K562 (cell line): ENCODE measurements around the gene POLD3. TPM values are rescaled to one million over a fixed set of nuclear protein-coding genes. Genes with fewer than 3 reads are reported as not detected.

ENCODE experiments used
- ATAC-seq: fragments of 200-7000 bp; cut with Tn5 transposase; 3 replicates; pipeline ENCODE4 v1.9.1; 2020; ENCODE audit warnings: moderate library complexity
- BruUV-seq: library from RNA; stranded (reverse); fragments of 400-500 nt; replicated peaks from 2 replicates; lab custom pipeline; 2021; lab: Mats Ljungman, UMichigan
- CTCF ChIA-PET: fragments of 300-600 bp; formaldehyde crosslinking; extraction: SDS; loops from one replicate; lab custom pipeline; 2021; ENCODE audit warnings: low intra/inter-chr PET ratio; lab: Yijun Ruan, JAX
- POLR2A ChIA-PET: fragments of 300-600, 350-650 bp; sonication (Branson Sonifier 250); formaldehyde crosslinking; extraction: SDS; loops from one replicate; lab custom pipeline; 2021; ENCODE audit warnings: antibody characterized with exemption, inconsistent platforms; lab: Yijun Ruan, JAX
- DNase-seq, 4 experiments: peaks; one replicate each; pipeline versions ENCODE4 v3.0.0 to v3.0.0-alpha.2; 2011 to 2018; ENCODE audit warnings: low spot score in 3 of 4, mixed read lengths in 3 of 4; ENCODE audit errors: extremely low read depth in 1 of 4
- FAIRE-seq: peaks from 2 replicates; lab custom pipeline; 2011; peaks lifted over from hg19 to GRCh38; lab: Jason Lieb, UNC
- H2AFZ ChIP-seq: 2 replicates; pipeline ENCODE4 v1.6.0; 2011; ENCODE audit warnings: low read depth, low read length, control low read depth, inconsistent platforms
- H3K27ac ChIP-seq: fragments of 200-600 bp; 3 replicates; pipeline ENCODE4 v1.8.0; 2011; ENCODE audit warnings: low read depth, mild to moderate bottlenecking, control low read depth, inconsistent platforms, low read length, moderate library complexity, mixed read lengths; ENCODE audit errors: extremely low read depth
- H3K27me3 ChIP-seq, 2 experiments: fragments of 300-600 bp in 1 of 2; 2 replicates in 1 of 2; 3 replicates in 1 of 2; pipeline versions ENCODE4 v1.6.0 to v1.8.0; 2011; ENCODE audit warnings: inconsistent platforms in 2 of 2, low read length in 2 of 2, mild to moderate bottlenecking in 1 of 2, mixed read lengths in 1 of 2, moderate library complexity in 1 of 2; ENCODE audit not compliant: control insufficient read depth in 2 of 2, insufficient read depth in 2 of 2
- H3K36me3 ChIP-seq: fragments of 300-600 bp; 3 replicates; pipeline ENCODE4 v1.8.0; 2011; ENCODE audit warnings: mild to moderate bottlenecking, low read length, inconsistent platforms; ENCODE audit not compliant: control insufficient read depth, insufficient read depth
- H3K4me1 ChIP-seq, 2 experiments: fragments of 200-600 bp in 1 of 2; replicated peaks in 1 of 2; 2 replicates in 1 of 2; 3 replicates in 1 of 2; pipeline versions ENCODE4 v1.5.1 to v1.8.0; 2011; ENCODE audit warnings: inconsistent platforms in 2 of 2, low read length in 2 of 2, mild to moderate bottlenecking in 1 of 2, mixed read lengths in 1 of 2, moderate library complexity in 1 of 2; ENCODE audit not compliant: control insufficient read depth in 2 of 2, insufficient read depth in 2 of 2
- H3K4me2 ChIP-seq: 2 replicates; pipeline ENCODE4 v1.6.1; 2011; ENCODE audit warnings: low read length, control low read depth, inconsistent platforms, mixed read lengths; ENCODE audit not compliant: insufficient read depth
- H3K4me3 ChIP-seq: fragments of 200-600 bp; sonication (generic), shearing (Covaris generic); 2 replicates; pipeline ENCODE4 v1.5.1; 2016; ENCODE audit warnings: control low read depth, inconsistent platforms
- H3K79me2 ChIP-seq: fragments of 200-600 bp; 3 replicates; pipeline ENCODE4 v1.8.0; 2011; ENCODE audit warnings: low read length, inconsistent platforms; ENCODE audit not compliant: control insufficient read depth, insufficient read depth
- H3K9ac ChIP-seq, 2 experiments: 2 replicates each; pipeline versions ENCODE4 v1.6.0 to v1.6.1; 2011; ENCODE audit warnings: low read depth in 2 of 2, low read length in 2 of 2, control low read depth in 1 of 2, inconsistent platforms in 1 of 2, mild to moderate bottlenecking in 1 of 2, mixed read lengths in 1 of 2; ENCODE audit not compliant: insufficient read depth in 1 of 2
- H3K9me1 ChIP-seq: one replicate; pipeline ENCODE4 v1.6.0; 2011; ENCODE audit warnings: inconsistent platforms, mild to moderate bottlenecking, low read length, moderate library complexity; ENCODE audit not compliant: control insufficient read depth, insufficient read depth
- H3K9me3 ChIP-seq: replicated peaks from 2 replicates; pipeline ENCODE4 v1.5.1; 2011; ENCODE audit warnings: low read depth, low read length, inconsistent platforms; ENCODE audit not compliant: control insufficient read depth, insufficient read depth
- H4K20me1 ChIP-seq: replicated peaks from 2 replicates; pipeline ENCODE4 v1.6.1; 2011; ENCODE audit warnings: low read length, inconsistent platforms, mixed read lengths; ENCODE audit not compliant: control insufficient read depth, insufficient read depth
- ARID3A ChIP-seq: IDR thresholded peaks from 2 replicates; pipeline ENCODE4 v1.6.1; 2012; ENCODE audit warnings: low read depth, low read length, improper control_type of control experiment, borderline replicate concordance
- CBX3 ChIP-seq, 2 experiments: IDR thresholded peaks; 1 replicate in 1 of 2; 2 replicates in 1 of 2; pipeline ENCODE4 v1.6.1; 2012; ENCODE audit warnings: inconsistent platforms in 2 of 2, low read length in 2 of 2, borderline replicate concordance in 1 of 2, control low read depth in 1 of 2
- RBBP5 ChIP-seq: fragments of 200-600 bp; sonication (generic); IDR thresholded peaks from 2 replicates; pipeline ENCODE4 v1.6.1; 2012; ENCODE audit warnings: borderline replicate concordance, mild to moderate bottlenecking, low read length, control low read depth, inconsistent platforms; ENCODE audit not compliant: insufficient read depth, poor library complexity, severe bottlenecking
- TRIM24 ChIP-seq, 2 experiments: fragments of 450-650 bp; IDR thresholded peaks; 2 replicates each; pipeline ENCODE4 v1.6.1; 2016
- TRIM28 ChIP-seq: fragments of 450-650 bp; IDR thresholded peaks from 2 replicates; pipeline ENCODE4 v1.6.1; 2017
- ZNF316 ChIP-seq: fragments of 450-650 bp; IDR thresholded peaks from 2 replicates; pipeline ENCODE4 v1.6.1; 2016
- ZNF592 ChIP-seq: fragments of 450-650 bp; IDR thresholded peaks from 2 replicates; pipeline ENCODE4 v1.6.1; 2017; ENCODE audit warnings: antibody characterized with exemption, mild to moderate bottlenecking
- WGBS: fragments of 100-300 bp; shearing (Covaris generic); methylation state at CpG from one replicate; pipeline ENCODE4 v1.1.6; 2016; ENCODE audit warnings: low coverage, mixed read lengths; ENCODE audit not compliant: insufficient coverage; ENCODE audit errors: missing lambda C conversion rate; 5-methylcytosine and 5-hydroxymethylcytosine counted together
- in situ Hi-C: fragments of 300-500 bp; cut with MboI; formaldehyde crosslinking; loops from 4 replicates; pipeline ENCODE4 v1.15.0; 2018; ENCODE audit warnings: inconsistent platforms, mixed read lengths
- intact Hi-C: fragments of 100-400 bp; cut with micrococcal nuclease; formaldehyde crosslinking; loops from 2 replicates; pipeline ENCODE4 v1.14.2; 2022
- polyA plus RNA-seq, 8 experiments: library from polyadenylated mRNA; depleted of rRNA in 4 of 8; stranded (reverse) in 5 of 8; unstranded in 3 of 8; fragments of >200 nt; fragmentation: Nextera tagmentation in 2 of 8; fragmentation: Illumina TruSeq in 1 of 8; extraction: Ambion mirVana in 2 of 8; extraction: Trizol in 1 of 8; gene quantifications; 2 replicates each; pipeline versions ENCODE4 v1.2.1 to v1.2.3, GENCODE V29; 2011 to 2014; ENCODE audit warnings: inconsistent platforms in 1 of 8, missing spikeins in 1 of 8
- total RNA-seq, 7 experiments: library from RNA; depleted of rRNA in 6 of 7; stranded (reverse); fragments of >200 nt in 6 of 7; fragmentation: Illumina TruSeq in 2 of 7; extraction: Trizol in 2 of 7; gene quantifications; 2 replicates each; pipeline versions ENCODE4 v1.2.1 to v1.2.3, GENCODE V29; 2011 to 2021; ENCODE audit warnings: low replicate concordance in 1 of 7
- TF ChIP-seq, protein P1 (sequence below): fragments of 250-450 bp; sonication (Bioruptor Pico); IDR thresholded peaks from 2 replicates; pipeline ENCODE4 v1.8.0; 2021; ENCODE audit warnings: moderate library complexity, mild to moderate bottlenecking, inconsistent platforms

POLD3 gene
- total and polyA plus RNA-seq, 9 of the 15 experiments (the other 6 are each of a cell fraction or from before 2014, with no cell fraction given), result 10.6 to 40.1 (median 24.6) TPM

DNA sequence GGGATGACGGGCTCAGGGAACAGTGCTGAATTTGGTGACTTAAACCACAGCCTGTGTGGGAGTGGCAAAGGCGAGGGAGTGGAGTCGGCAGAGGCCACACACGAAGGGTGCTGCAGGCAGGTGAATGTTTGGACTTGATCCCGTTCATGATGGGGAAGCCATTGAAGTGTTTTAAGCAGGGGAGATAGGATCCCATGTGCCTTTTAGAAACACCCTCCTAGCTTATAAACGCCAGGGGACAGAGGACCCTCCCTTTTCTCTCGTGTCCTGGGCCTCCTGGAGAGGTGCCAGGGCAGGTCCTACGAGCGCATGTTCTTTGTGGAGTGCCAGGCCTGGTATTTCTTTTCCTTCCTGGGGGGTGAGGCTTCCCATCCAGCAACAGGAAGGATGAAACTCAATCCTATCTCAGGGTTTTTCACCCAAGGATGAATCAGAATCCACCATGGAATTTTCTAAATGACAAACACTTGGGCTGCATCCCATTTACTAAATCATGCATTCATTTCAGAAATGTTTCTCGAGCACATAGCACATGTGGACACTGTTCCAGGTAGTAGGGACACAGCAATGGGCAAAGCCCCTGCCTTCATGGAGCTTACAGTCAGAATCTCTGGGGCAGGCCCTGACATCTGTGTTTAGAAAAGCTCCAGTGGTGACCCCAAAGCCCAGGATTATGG, 79.3 kb downstream of the POLD3 start:
- H3K4me3 ChIP-seq, result no peak overlapping the region
- 70% methylated on average over 8 of the region's 10 CpGs for WGBS
- FAIRE-seq (no peak), DNase-seq (no peak)
- H3K79me2 ChIP-seq, result no peaks in the 10 kb centered on the region
- no peaks in the 10 kb centered on the region for H3K36me3 ChIP-seq
- no peak for TF ChIP-seq RBBP5
- no peak for TF ChIP-seq ZNF592
- no peak for TF ChIP-seq ARID3A
- peak in 1 of 2 experiments; percentile 32; a peak in 1 of 4 replicates for TF ChIP-seq TRIM24 (IDR thresholded peaks at IDR 0.05)
- peak; percentile 73 for TF ChIP-seq ZNF316
- TF ChIP-seq TRIM28, result peak; percentile 55; the same call in 1 of the 2 replicates
- peak in 1 of 2 experiments; percentile 39; a peak in 1 of 3 replicates for TF ChIP-seq CBX3 (IDR thresholded peaks at IDR 0.05; ENCODE audit: borderline replicate concordance in 1 of 2, low read length in 2 of 2)
- TF ChIP-seq, protein P1, sequence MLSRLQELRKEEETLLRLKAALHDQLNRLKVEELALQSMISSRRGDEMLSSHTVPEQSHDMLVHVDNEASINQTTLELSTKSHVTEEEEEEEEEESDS (CRISPR knock-in tag), result no peak
- TF ChIP-seq, all 486 proteins: peak for 4
- ATAC-seq, result no peak
- Histone ChIP-seq H2AFZ (no peak overlapping the region), H4K20me1 (no peaks in the 10 kb centered on the region), H3K9me3 (no peaks in the 10 kb centered on the region), H3K27ac (no peak overlapping the region), H3K9me1 (no peaks in the 10 kb centered on the region), H3K4me2 (no peak overlapping the region), H3K27me3 (no peaks in the 10 kb centered on the region), H3K4me1 (peaks cover 13 to 16% of the 10 kb centered on the region in 2 experiments), H3K9ac (no peak overlapping the region)
- ChIA-PET POLR2A (interaction anchor here (0.7 kb wide), 1 partner anchor 14 kb away, joined by 3 read pairs; no protein-coding TSS in a partner anchor), CTCF (interaction anchor here (0.6 kb wide), 1 partner anchor 300 kb away, joined by 3 read pairs; no protein-coding TSS in a partner anchor)
- intact Hi-C loops (no loop called here), in situ Hi-C loops (no loop called here)
- no TSS peak for BruUV-seq
